Mesendoderm (in vitro differentiated cells): ENCODE results near the gene ACSF3.

Source experiments
- DNase-seq: peaks from one replicate; pipeline ENCODE4 v3.0.0; 2013
- H2AK5ac ChIP-seq: 2 replicates; pipeline ENCODE4 v1.6.1; 2013; ENCODE audit warnings: low read length, inconsistent platforms
- H2BK120ac ChIP-seq: 2 replicates; pipeline ENCODE4 v1.6.1; 2013; ENCODE audit warnings: low read depth, mild to moderate bottlenecking, low read length, moderate library complexity, mixed read lengths
- H2BK15ac ChIP-seq: replicated peaks from 2 replicates; pipeline ENCODE4 v1.6.1; 2013; ENCODE audit warnings: low read depth, mild to moderate bottlenecking, moderate library complexity
- H2BK5ac ChIP-seq: 2 replicates; pipeline ENCODE4 v1.6.1; 2013; ENCODE audit warnings: low read length, inconsistent platforms
- H3K18ac ChIP-seq: 2 replicates; pipeline ENCODE4 v1.6.1; 2013; ENCODE audit warnings: mild to moderate bottlenecking, low read length, mixed read lengths
- H3K23ac ChIP-seq: one replicate; pipeline ENCODE4 v1.6.1; 2013; ENCODE audit warnings: low read length
- H3K27ac ChIP-seq: 2 replicates; pipeline ENCODE4 v1.5.1; 2013; ENCODE audit warnings: low read depth, mild to moderate bottlenecking, inconsistent platforms, low read length, moderate library complexity
- H3K27me3 ChIP-seq: 2 replicates; pipeline ENCODE4 v1.6.1; 2013; ENCODE audit warnings: low read length, control low read depth, mild to moderate bottlenecking, inconsistent platforms; ENCODE audit not compliant: insufficient read depth, poor library complexity
- H3K36me3 ChIP-seq: 2 replicates; pipeline ENCODE4 v1.6.1; 2013; ENCODE audit warnings: low read length, inconsistent platforms; ENCODE audit not compliant: control insufficient read depth, insufficient read depth
- H3K4ac ChIP-seq: one replicate; pipeline ENCODE4 v1.6.1; 2013; ENCODE audit warnings: low read depth, mild to moderate bottlenecking, low read length, moderate library complexity
- H3K4me1 ChIP-seq: 2 replicates; pipeline ENCODE4 v1.6.1; 2013; ENCODE audit warnings: low read depth, low read length, inconsistent platforms; ENCODE audit not compliant: control insufficient read depth
- H3K4me2 ChIP-seq: 2 replicates; pipeline ENCODE4 v1.6.1; 2013; ENCODE audit warnings: low read length
- H3K4me3 ChIP-seq: 2 replicates; pipeline ENCODE4 v1.5.1; 2013; ENCODE audit warnings: mild to moderate bottlenecking, low read length
- H3K56ac ChIP-seq: one replicate; pipeline ENCODE4 v1.6.1; 2013; ENCODE audit warnings: low read length
- H3K79me1 ChIP-seq: 2 replicates; pipeline ENCODE4 v1.6.1; 2013; ENCODE audit warnings: low read length, inconsistent platforms
- H3K79me2 ChIP-seq: 2 replicates; pipeline ENCODE4 v1.6.1; 2013; ENCODE audit warnings: mild to moderate bottlenecking, low read length; ENCODE audit not compliant: control insufficient read depth, insufficient read depth
- H3K9ac ChIP-seq: 2 replicates; pipeline ENCODE4 v1.6.1; 2013; ENCODE audit warnings: low read length, inconsistent platforms
- H4K5ac ChIP-seq: one replicate; pipeline ENCODE4 v1.6.1; 2013; ENCODE audit warnings: low read length
- H4K8ac ChIP-seq: one replicate; pipeline ENCODE4 v1.6.1; 2013; ENCODE audit warnings: low read depth, mild to moderate bottlenecking, control low read depth, low read length, moderate library complexity
- WGBS: extraction: QIAGEN DNeasy Blood & Tissue Kit; methylation state at CpG from one replicate; pipeline ENCODE4 v1.1.7; 2013; ENCODE audit warnings: low lambda C conversion rate, missing lambda C conversion rate; ENCODE audit not compliant: insufficient coverage; ENCODE audit errors: extremely low coverage; 5-methylcytosine and 5-hydroxymethylcytosine counted together

The ACSF3 gene

GRCh38 chr16:89099905-89100304, 6.3 kb downstream of the ACSF3 start:
- Histone ChIP-seq H3K36me3 (no peaks in the 10 kb centered on the region), H4K5ac (no peak overlapping the region), H2BK5ac (no peak overlapping the region), H3K79me1 (peaks cover 12% of the 10 kb centered on the region), H3K27me3 (no peaks in the 10 kb centered on the region), H3K27ac (no peak overlapping the region), H3K4me1 (no peaks in the 10 kb centered on the region), H4K8ac (no peak overlapping the region), H3K18ac (no peak overlapping the region), H3K79me2 (peaks cover 13% of the 10 kb centered on the region), H3K4me2 (no peak overlapping the region), H3K23ac (no peak overlapping the region), H2BK15ac (no peak overlapping the region), H2AK5ac (no peak overlapping the region), H3K4me3 (no peak overlapping the region), H2BK120ac (no peak overlapping the region), H3K56ac (no peak overlapping the region), H3K4ac (no peak overlapping the region), H3K9ac (no peak overlapping the region)
- DNase-seq: no peak
- no CpG with 5 or more reads among the region's 11 CpGs for WGBS

- Histone ChIP-seq H3K27ac (no peak overlapping the region), H4K5ac (no peak overlapping the region), H3K4me1 (no peaks in the 10 kb centered on the region), H3K36me3 (no peaks in the 10 kb centered on the region), H3K18ac (no peak overlapping the region), H2AK5ac (no peak overlapping the region), H3K79me1 (peaks cover 10% of the 10 kb centered on the region), H3K4me2 (no peak overlapping the region), H3K4ac (no peak overlapping the region), H3K4me3 (no peak overlapping the region), H3K27me3 (no peaks in the 10 kb centered on the region), H3K9ac (no peak overlapping the region), H3K23ac (no peak overlapping the region), H3K56ac (no peak overlapping the region), H2BK120ac (no peak overlapping the region), H2BK5ac (no peak overlapping the region), H2BK15ac (no peak overlapping the region), H3K79me2 (peaks cover 9% of the 10 kb centered on the region), H4K8ac (no peak overlapping the region)
- DNase-seq: no peak
- WGBS: no CpG with 5 or more reads among the region's 42 CpGs
Measured at GRCh38 chr16:89100601-89101302, 7.1 kb downstream of the ACSF3 start.

GRCh38 chr16:89101303-89102040, 7.8 kb downstream of the ACSF3 start:
- Histone ChIP-seq H3K4ac (no peak overlapping the region), H3K79me1 (peaks cover 8% of the 10 kb centered on the region), H2BK5ac (no peak overlapping the region), H2BK15ac (no peak overlapping the region), H3K4me2 (no peak overlapping the region), H3K27ac (no peak overlapping the region), H3K56ac (no peak overlapping the region), H3K36me3 (no peaks in the 10 kb centered on the region), H3K9ac (no peak overlapping the region), H3K18ac (no peak overlapping the region), H3K79me2 (peaks cover 5% of the 10 kb centered on the region), H4K5ac (no peak overlapping the region), H3K27me3 (no peaks in the 10 kb centered on the region), H4K8ac (no peak overlapping the region), H3K23ac (no peak overlapping the region), H3K4me1 (no peaks in the 10 kb centered on the region), H2AK5ac (no peak overlapping the region), H2BK120ac (no peak overlapping the region), H3K4me3 (no peak overlapping the region)
- no CpG with 5 or more reads among the region's 37 CpGs for WGBS
- no peak for DNase-seq

GRCh38 chr16:89102041-89102471, 8.4 kb downstream of the ACSF3 start:
- Histone ChIP-seq H3K36me3 (no peaks in the 10 kb centered on the region), H2BK5ac (no peak overlapping the region), H3K27me3 (no peaks in the 10 kb centered on the region), H2BK120ac (no peak overlapping the region), H3K79me2 (peaks cover 5% of the 10 kb centered on the region), H4K5ac (no peak overlapping the region), H4K8ac (no peak overlapping the region), H3K56ac (no peak overlapping the region), H3K79me1 (peaks cover 8% of the 10 kb centered on the region), H3K4me2 (no peak overlapping the region), H3K18ac (no peak overlapping the region), H3K9ac (no peak overlapping the region), H2BK15ac (no peak overlapping the region), H2AK5ac (no peak overlapping the region), H3K23ac (no peak overlapping the region), H3K4me1 (no peaks in the 10 kb centered on the region), H3K4ac (no peak overlapping the region), H3K27ac (no peak overlapping the region), H3K4me3 (no peak overlapping the region)
- WGBS: no CpG with 5 or more reads among the region's 14 CpGs
- no peak for DNase-seq

GRCh38 chr16:89102481-89103073, 8.9 kb downstream of the ACSF3 start:
- DNase-seq: no peak
- peaks cover 2% of the 10 kb centered on the region for H3K36me3 ChIP-seq

More at GRCh38 chr16:89102481-89103073, 8.9 kb downstream of the ACSF3 start:
- no peak overlapping the region for H3K4me3 ChIP-seq
- H3K27ac ChIP-seq: no peak overlapping the region
- H3K23ac ChIP-seq: no peak overlapping the region
- H2AK5ac ChIP-seq: no peak overlapping the region
- H3K9ac ChIP-seq: no peak overlapping the region
- H3K18ac ChIP-seq: no peak overlapping the region
- H4K8ac ChIP-seq: no peak overlapping the region
- no peak overlapping the region for H2BK120ac ChIP-seq
- no peaks in the 10 kb centered on the region for H3K27me3 ChIP-seq
- no CpG with 5 or more reads among the region's 27 CpGs for WGBS
- no peak overlapping the region for H4K5ac ChIP-seq
- no peak overlapping the region for H3K4me2 ChIP-seq
- H3K4ac ChIP-seq: no peak overlapping the region
- no peak overlapping the region for H3K56ac ChIP-seq
- peaks cover 8% of the 10 kb centered on the region for H3K79me1 ChIP-seq
- H3K4me1 ChIP-seq: no peaks in the 10 kb centered on the region
- H3K79me2 ChIP-seq: peaks cover 5% of the 10 kb centered on the region
- H2BK15ac ChIP-seq: no peak overlapping the region
- no peak overlapping the region for H2BK5ac ChIP-seq
